ENCODE measurements around the gene PLAAT1.

- TF ChIP-seq, protein P1, sequence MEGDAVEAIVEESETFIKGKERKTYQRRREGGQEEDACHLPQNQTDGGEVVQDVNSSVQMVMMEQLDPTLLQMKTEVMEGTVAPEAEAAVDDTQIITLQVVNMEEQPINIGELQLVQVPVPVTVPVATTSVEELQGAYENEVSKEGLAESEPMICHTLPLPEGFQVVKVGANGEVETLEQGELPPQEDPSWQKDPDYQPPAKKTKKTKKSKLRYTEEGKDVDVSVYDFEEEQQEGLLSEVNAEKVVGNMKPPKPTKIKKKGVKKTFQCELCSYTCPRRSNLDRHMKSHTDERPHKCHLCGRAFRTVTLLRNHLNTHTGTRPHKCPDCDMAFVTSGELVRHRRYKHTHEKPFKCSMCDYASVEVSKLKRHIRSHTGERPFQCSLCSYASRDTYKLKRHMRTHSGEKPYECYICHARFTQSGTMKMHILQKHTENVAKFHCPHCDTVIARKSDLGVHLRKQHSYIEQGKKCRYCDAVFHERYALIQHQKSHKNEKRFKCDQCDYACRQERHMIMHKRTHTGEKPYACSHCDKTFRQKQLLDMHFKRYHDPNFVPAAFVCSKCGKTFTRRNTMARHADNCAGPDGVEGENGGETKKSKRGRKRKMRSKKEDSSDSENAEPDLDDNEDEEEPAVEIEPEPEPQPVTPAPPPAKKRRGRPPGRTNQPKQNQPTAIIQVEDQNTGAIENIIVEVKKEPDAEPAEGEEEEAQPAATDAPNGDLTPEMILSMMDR (IDR thresholded peaks at IDR 0.05): no peak
- TF ChIP-seq POLR2A (IDR thresholded peaks at IDR 0.05): no peak
Measured at GRCh38 chr3:193310914-193311723, 70.1 kb downstream of the PLAAT1 start.

Data from ovary (tissue), 3 donors.